SK-N-MC (cell line): Measurements from ENCODE around the gene RBMS3.

Experiments used
- EZH2 ChIP-seq: fragments of 200-600 bp; sonication (generic); IDR thresholded peaks from one replicate; pipeline ENCODE4 v1.6.1; 2017; ENCODE audit warnings: antibody characterized with exemption
- FOXP2 ChIP-seq: optimal IDR thresholded peaks from 2 replicates; pipeline ENCODE3; 2011; ENCODE audit warnings: mild to moderate bottlenecking, moderate library complexity; ENCODE audit not compliant: insufficient read depth; ENCODE audit errors: extremely low read length, control extremely low read depth
- POLR2AphosphoS5 ChIP-seq: IDR thresholded peaks from 2 replicates; pipeline ENCODE4 v1.6.1; 2012; ENCODE audit warnings: mild to moderate bottlenecking, low read depth, low read length, borderline replicate concordance

- TF ChIP-seq EZH2 (no peak), POLR2AphosphoS5 (no peak), FOXP2 (no peak)
Measured at GRCh38 chr3:29977360-29977759, 696.5 kb downstream of the RBMS3 start.
